ENCODE results near the gene RANBP17.
"Not testable (repeated sequence)": the region's sequence is repeated elsewhere in the genome, so short reads cannot be mapped to it uniquely, and the experiment has no call there.

RANBP17 gene

GRCh38 chr5:170923910-170924620 lies 62.2 kb downstream of the RANBP17 start:
- peaks cover 16% of the 10 kb centered on the region for H3K9me3 Mint-ChIP-seq
- peaks cover 3% of the 10 kb centered on the region for H3K27me3 Mint-ChIP-seq (ENCODE audit: low read depth, poor library complexity)
- DNase-seq, result no peak
- no peak overlapping the region for H3K4me3 Mint-ChIP-seq
- no peak overlapping the region for H3K27ac Mint-ChIP-seq
- peaks cover 17% of the 10 kb centered on the region for H3K4me1 Mint-ChIP-seq
- H3K36me3 Mint-ChIP-seq (ENCODE audit: low read depth), result peaks cover 27% of the 10 kb centered on the region
- TF ChIP-seq CTCF (IDR thresholded peaks at IDR 0.05), result no peak

- Mint-ChIP-seq H3K9me3 (peaks cover 39% of the 10 kb centered on the region), H3K36me3 (ENCODE audit: low read depth) (peaks cover 56% of the 10 kb centered on the region)
- H3K4me1 Mint-ChIP-seq; H3K27ac Mint-ChIP-seq; H3K27me3 Mint-ChIP-seq (ENCODE audit: low read depth, poor library complexity); DNase-seq; H3K4me3 Mint-ChIP-seq: not testable (repeated sequence)
These were observed 73.9 kb downstream of the RANBP17 start for GRCh38 chr5:170935534-170936218.

- no peak for DNase-seq
- no peak for TF ChIP-seq CTCF (IDR thresholded peaks at IDR 0.05)
- H3K4me1 Mint-ChIP-seq, result no peaks in the 10 kb centered on the region
- peaks cover 25% of the 10 kb centered on the region for H3K9me3 Mint-ChIP-seq
- H3K27me3 Mint-ChIP-seq (ENCODE audit: low read depth, poor library complexity), result no peaks in the 10 kb centered on the region
- peaks cover 44% of the 10 kb centered on the region for H3K36me3 Mint-ChIP-seq (ENCODE audit: low read depth)
- no peak overlapping the region for H3K27ac Mint-ChIP-seq
- no peak overlapping the region for H3K4me3 Mint-ChIP-seq
These were observed 75.3 kb downstream of the RANBP17 start for GRCh38 chr5:170937072-170937471.

GRCh38 chr5:170937914-170938313 lies 76.1 kb downstream of the RANBP17 start:
- Mint-ChIP-seq H3K27ac (no peak overlapping the region), H3K36me3 (ENCODE audit: low read depth) (peaks cover 39% of the 10 kb centered on the region), H3K9me3 (peaks cover 21% of the 10 kb centered on the region), H3K4me1 (no peaks in the 10 kb centered on the region), H3K4me3 (no peak overlapping the region), H3K27me3 (ENCODE audit: low read depth, poor library complexity) (no peaks in the 10 kb centered on the region)
- TF ChIP-seq CTCF (IDR thresholded peaks at IDR 0.05), result no peak
- DNase-seq, result no peak

DNA sequence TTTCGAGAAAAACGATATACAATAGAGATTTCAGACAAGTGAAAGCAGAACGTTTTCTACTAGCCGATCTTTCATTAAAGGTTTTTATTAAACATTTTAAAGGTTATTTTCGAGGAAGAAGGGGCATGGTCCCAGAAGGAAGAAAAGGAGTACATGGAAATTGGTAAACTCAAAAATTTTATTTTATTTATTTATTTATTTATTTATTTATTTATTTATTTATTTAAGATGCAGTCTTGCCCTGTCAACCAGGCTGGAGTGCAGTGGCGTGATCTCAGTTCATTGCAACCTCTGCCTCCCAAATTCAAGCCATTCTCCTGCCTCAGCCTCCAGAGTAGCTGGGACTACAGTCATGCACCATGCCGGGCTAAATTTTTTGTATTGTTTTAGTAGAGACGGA lies 77.4 kb downstream of the RANBP17 start:
- no peak overlapping the region for H3K27ac Mint-ChIP-seq
- H3K4me3 Mint-ChIP-seq, result no peak overlapping the region
- H3K27me3 Mint-ChIP-seq (ENCODE audit: low read depth, poor library complexity), result no peaks in the 10 kb centered on the region
- no peak for TF ChIP-seq CTCF (IDR thresholded peaks at IDR 0.05)
- no peak for DNase-seq
- no peaks in the 10 kb centered on the region for H3K4me1 Mint-ChIP-seq
- peaks cover 28% of the 10 kb centered on the region for H3K36me3 Mint-ChIP-seq (ENCODE audit: low read depth)
- peaks cover 10% of the 10 kb centered on the region for H3K9me3 Mint-ChIP-seq

DNA sequence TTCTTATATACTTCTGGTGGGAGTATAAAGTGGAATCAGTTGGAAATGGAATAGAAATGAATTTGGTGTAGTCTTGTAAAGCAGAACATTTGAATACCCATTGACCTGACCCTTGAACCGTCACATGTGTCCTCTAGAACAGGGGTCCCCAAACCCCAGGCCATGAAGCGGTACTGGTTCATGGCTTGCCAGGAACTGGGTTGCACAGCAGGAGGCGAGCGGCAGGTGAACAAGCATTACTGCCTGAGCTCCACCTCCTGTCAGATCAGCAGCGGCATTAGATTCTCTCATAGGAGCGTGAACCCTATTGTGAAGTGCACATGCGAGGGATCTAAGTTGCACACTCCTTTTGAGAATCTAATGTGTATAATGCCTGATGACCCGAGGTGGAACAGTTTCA lies 80.0 kb downstream of the RANBP17 start:
- H3K4me1 Mint-ChIP-seq, result no peaks in the 10 kb centered on the region
- DNase-seq, result no peak
- H3K9me3 Mint-ChIP-seq, result no peaks in the 10 kb centered on the region
- no peak overlapping the region for H3K4me3 Mint-ChIP-seq
- H3K36me3 Mint-ChIP-seq (ENCODE audit: low read depth), result peaks cover 15% of the 10 kb centered on the region
- no peaks in the 10 kb centered on the region for H3K27me3 Mint-ChIP-seq (ENCODE audit: low read depth, poor library complexity)
- no peak for TF ChIP-seq CTCF (IDR thresholded peaks at IDR 0.05)
- H3K27ac Mint-ChIP-seq, result no peak overlapping the region

Measured in nephron progenitor cell (in vitro differentiated cells).